NCI-H226 (cell line): ENCODE measurements around the gene RLN1.
"Not testable (repeated sequence)": the region's sequence is repeated elsewhere in the genome, so short reads cannot be mapped to it uniquely, and the experiment has no call there.

Experiments
- DNase-seq: peaks from one replicate; pipeline ENCODE4 v3.0.0-alpha.2; 2015

Gene RLN1, protein sequence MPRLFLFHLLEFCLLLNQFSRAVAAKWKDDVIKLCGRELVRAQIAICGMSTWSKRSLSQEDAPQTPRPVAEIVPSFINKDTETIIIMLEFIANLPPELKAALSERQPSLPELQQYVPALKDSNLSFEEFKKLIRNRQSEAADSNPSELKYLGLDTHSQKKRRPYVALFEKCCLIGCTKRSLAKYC

DNA sequence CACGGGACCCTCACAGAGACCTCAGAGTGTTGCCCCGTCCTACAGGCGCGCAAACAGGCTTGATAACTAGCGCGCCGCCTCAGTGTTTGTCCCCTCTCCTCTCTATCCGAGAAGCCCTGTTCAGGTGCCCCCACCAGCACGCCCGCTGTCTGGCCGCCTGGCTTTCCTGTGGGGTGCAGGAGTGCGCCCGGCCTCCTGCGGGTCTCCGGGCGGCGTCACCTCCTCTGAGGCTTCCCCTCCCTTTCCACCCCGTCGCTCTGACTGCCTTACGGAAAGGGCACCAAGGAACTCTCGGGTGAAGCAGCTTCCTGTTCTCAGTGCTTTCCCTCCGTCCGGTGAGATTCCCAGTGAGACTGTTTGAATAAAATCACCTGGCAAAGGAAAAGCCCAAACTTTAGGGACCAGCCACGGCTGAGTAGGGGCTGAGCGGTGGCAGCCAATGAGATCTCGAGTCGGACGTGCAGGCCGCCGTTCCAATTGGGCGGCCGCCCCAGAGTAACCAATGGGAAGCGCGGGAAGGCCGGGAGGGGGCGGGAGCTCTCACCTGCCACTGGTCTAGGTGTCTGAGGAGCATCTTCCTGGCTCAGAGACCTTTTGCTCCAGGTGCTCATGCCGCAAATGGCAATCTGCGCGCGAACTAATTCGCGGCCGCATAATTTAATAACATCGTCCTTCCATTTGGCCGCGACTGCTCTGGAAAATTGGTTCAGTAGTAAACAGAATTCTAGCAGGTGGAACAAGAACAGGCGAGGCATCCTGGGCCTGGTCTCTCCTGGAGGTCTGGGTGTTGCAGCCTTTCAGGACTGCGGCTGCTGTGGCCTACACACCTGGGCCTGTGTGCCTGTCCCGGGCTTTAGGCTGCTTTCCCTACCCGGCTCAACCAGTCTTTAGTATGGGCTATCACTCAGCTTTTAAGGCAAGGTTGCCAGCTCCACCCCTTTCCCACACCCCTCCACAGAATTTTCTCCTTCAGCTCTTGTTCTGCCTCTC lies at the start of gene RLN1:
RLN1 (minus strand) TSS at position 885 of the 990 bp plus-strand sequence; CDS start at position 755, 130 bp downstream.
- not testable (repeated sequence) for DNase-seq

DNA sequence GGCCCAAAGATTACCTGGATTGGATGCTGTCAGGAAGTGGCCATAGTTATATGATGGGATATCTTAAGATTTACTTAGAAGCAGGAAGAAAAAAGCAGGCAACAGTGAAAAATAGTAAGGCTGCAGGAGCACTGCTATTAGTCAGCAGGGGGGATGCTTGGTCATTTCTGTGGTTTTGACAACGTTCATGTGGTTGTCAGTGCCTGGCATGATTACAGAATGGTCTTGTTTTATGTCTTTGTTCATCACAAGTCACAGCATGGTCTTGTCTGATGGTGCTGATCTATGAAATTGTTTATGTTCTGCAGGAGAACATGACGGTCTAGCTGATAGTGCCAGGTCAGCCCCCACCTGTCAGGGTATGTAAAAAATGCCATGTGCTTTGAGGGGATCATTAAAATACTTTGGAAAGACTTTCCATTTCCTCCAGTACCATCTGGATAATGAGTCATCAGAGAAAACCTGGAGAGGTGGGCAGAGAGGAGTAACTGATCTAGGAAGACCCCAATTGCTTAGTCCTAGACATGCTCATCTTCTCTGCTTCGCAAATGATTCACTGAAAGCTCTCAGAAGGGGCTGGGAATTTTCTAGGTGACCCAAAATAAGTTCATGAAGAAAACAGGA lies 49.5 kb upstream of the RLN1 start:
- peak; percentile 75 for DNase-seq

DNA sequence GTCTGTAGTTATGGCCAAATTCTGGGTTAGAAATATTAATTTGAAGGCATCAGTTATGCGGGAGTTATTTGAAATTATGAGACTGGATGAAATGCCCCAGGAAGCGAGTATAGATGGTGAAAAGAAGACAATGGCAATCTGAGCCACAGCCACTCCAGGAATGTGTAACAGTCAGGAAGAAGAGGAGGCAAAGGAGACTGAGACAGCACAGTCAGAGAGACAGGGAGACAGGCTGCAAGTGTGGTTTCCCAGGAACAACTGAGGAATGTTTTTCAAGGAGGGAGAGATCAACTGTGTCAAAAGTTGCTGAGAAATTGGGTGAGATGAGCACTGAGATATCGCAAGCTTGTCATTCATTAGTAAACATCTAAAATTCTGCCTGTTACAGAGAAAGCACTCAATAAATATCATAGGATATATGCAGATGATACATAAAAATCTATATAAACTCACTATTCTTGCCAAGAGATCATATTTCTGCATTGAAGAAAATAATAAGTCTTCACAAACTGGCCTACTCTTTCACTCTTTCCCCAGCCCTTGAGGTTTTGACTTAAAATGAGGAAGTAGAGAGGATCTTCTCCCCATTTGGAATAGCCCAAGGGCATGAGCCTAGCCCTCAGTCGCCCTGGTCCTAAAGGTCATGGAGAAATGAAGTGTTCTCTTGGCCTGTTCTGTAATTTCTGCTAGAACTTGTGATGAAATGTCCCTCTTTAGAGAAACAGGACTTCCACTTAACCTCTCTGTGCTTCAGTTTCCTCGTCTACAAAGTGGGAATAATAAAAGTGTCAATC lies 48.5 kb upstream of the RLN1 start:
- DNase-seq, result no peak

DNA sequence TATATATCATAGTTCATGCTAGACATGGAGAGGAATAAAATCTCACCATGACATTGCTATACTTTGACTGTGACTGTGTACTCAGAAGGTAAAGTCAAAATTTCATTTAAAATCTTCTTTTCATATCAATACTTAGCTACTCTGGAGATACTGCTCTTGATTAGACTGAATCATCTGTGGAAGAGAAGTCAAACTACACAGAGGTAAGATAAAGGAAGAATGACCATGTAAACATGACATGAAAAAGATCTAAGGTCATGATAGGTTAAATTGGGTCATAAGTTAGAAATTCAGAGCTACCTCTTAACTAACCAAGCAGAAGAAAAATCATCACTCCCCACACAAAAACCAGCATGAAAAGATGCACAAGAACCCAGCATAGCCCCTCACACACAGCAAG lies 44.8 kb upstream of the RLN1 start:
- DNase-seq, result no peak

DNA sequence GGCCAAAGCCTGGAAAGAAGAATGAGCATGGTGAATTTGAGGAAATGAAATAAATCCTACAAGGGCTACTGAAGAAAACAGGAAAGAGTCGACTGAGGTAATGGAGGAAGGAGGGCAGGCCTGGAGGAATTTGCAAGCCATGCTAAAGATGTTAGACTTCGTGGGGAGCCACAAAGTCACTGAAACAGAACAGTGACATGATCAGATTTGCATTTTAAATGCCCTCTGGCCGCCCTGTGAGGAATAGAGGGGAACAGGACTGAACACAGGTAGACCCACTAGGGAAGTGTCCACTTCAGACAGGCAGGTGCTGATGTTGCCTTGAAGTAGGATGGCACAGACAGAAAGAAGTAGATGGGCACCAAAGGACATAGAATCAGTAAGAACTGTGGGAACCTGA lies 42.8 kb upstream of the RLN1 start:
- no peak for DNase-seq

DNA sequence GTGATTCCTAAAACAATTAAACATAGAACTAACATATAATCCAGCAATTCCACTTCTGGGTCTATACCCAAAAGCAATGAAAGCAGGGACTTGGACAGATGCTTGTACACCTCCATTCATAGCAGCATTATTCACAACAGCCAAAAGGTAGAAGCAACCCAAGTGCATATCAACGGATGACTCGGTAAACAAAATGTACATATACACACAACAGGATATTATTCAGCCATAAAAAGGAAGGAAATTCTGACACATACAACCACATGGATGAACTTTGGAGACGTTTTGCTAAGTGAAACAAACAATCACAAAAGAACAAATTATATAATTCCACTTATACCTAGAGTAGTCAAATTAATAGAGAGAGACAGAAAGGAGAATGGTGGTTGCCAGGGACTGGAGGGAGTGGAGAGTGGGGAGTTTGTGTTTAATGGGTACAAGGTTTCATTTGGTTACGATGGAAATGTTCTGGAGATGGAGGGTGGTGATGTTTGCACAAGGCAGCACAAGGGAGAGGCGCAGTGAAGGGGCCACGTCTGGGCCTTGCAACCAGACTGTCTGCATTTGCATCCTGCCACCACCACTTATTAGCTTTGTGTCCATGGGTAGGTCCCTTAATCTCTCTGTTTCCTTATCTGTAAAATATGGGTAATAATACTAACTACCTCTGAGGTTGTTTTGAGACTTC lies 36.3 kb upstream of the RLN1 start:
- no peak for DNase-seq

DNA sequence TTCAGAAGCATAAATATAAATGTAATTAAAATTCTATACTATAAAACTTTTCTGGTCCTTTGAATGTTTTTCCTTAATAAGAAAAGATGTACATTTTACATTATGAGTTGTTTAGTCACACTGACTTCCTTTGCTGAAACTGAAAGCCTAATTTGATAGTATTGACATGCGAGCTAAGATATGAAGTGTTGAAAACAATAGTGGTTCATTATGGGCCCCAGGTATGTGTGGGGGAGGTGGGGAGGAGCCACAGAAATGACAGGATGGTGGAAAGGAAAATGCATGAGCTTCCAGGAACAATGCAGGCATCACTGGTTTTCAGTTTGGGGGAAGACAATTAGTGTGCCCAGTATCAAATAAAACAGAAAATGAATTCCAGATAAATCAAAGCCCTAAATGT lies 35.4 kb upstream of the RLN1 start:
- DNase-seq, result peak; percentile 17

DNA sequence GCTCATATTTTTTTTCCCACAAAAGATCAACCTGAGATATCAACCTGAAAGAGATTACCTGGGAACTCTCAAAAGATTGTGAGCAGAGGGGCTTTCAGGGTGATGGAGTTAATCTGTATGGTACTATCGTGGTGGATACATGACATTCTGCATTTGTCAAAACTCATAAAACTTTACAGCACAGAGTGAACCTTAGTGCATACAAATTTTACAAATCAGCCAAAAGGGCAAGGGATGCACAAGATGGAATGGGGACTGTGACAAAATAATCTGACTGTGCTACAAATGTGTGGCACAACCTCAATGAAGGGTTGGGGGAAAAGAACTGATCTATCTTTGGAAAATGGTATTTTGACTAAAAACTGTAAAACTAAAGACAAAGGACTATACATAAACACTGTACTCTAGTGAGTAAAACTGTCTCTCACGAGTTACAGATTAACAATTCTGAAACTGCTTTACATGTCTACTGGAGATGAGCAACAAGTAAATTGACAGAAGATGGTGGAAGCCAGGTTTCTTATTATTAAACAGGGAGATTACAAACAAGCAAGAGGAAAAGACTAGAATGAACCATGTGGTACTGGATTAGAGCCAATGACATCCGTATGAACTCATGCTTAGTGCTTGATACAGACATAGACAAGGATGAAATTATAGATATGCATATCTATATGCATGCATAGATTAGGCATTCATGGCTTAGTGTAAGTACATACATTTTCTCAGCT lies 24.8 kb upstream of the RLN1 start:
- peak; percentile 26 for DNase-seq

DNA sequence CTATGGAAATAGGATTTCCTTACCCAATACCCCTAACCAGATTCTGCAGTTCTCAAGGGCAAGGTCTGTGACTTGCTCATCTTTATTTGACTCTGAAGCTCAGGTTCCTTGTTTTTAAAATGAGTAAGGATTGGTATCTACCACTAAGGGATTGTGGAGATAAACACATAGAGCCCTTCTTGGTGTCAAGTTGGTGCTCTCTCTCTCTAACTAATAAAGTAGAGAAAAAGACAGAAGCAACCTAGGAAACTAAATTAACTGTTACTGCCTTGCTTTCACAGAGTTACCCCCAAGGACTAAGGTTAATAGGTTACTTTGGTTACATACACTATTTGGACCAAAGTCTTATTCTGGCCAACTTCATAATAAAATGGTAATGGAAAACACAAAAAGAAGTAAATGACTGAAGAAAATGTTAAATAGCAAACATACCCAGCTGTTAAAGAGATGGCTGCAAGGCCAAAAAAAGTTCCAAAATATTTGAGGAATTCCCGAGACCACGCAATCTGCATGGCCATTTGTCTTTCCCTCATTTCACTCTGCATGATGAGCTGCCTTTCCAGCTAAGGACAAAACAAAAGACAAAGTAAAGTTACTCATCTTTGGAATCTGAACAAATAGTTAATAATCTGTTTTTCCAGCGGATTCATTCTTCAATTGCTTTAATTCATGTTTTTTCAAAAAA lies 21.8 kb upstream of the RLN1 start:
- DNase-seq, result no peak

DNA sequence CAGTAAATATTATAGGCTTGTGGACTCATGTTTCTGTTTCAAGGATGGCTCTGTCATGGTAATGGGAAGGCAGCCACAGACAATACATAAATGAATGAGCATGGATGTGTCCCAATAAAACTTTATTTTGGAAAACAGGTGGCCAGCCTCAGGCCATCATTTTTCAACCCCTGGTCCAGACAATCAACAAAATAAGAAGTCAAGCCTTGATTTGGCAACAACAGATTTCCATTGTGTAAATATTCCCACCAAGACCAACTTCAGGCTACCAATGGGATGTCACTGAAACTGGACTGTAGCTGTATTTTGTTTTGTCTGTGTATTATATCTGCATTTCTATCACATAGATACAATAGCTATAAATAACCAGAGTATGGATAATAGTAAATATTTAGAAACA lies 20.7 kb upstream of the RLN1 start:
- no peak for DNase-seq

DNA sequence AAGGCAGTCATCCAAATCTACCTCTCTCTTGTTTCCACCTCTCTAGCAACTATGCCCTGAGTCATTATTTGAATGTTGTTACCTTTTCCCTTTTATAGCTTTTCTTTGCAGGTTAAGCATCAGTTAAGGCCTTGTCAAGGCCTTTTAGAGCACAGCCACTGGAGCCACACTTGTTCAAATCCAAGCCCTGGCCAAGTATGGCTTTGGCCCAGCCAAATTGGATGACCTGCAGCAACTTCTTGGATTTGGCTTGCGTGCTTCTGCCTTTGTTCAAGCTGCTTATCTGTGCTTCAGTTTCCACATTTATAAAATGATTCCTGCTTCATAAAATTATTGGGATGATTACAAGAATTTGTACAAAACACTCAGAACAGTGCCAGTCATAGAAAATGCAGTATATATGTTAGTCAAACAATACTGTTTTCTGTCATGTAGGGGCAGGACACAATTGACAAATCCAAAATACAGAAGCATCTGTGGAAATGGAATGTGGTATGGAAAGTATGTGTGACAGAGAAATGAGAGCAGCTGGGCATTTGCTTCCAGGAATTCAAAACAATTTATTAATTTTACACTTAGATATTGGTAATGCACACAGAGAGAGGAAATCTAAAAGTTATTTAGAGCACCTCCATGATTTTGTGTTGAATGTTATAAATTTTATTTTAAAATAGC lies 17.9 kb upstream of the RLN1 start:
- no peak for DNase-seq

DNA sequence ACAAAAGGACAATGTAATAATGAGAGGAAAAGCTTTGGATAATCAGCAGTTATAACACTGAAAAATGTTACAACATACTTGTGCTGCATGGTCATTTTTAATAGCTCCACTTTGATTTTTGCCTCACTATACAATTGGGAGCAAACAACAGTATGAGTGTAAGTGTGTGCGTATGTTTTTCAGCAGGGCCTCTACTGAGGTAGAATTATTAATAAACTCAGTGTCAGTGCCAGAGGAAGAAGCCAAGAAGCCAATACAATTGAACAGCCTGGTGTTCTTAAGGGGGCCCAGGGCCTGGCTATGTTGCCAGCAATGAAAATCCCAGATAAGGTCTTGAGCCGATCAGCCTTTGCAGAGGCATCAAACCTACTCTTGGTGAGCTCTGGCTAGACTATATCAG lies 16.1 kb upstream of the RLN1 start:
- no peak for DNase-seq

DNA sequence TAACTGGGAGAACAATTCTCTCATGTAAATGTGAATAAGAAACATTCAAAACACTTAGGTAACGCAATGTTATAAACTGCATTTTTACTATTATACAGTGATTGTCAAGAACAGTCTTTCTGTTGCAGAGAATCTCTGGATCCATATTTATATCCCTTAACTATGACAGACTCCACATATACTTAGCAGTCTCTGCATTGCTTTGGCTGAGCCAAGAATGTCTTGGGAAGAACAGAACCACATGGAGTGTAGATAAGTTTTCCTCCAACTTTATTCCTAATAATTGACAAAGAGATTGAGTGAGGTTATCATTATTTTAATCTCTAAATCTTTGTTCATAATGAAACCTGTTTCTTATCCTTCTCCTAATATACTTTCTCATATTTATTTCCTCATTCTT lies 15.6 kb upstream of the RLN1 start:
- DNase-seq, result no peak

DNA sequence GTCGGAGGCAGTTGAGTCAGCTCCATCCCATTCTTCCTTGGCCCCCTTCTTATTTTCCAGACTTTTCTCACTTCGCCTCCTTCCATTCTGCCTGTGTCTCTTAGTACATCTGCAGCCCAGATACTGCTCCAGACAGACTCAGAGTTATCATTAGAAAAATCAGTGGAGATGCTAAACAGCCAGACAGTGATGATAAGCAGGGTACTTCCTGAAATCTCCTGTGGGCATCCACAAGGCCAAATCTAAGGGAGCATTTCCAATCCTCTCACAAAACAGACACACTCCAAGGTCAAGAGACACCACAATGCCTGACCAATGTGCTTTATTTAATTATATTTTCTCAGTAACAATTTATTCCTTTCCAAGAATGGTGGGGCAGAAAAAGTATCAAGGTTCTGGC lies 14.5 kb upstream of the RLN1 start:
- no peak for DNase-seq

DNA sequence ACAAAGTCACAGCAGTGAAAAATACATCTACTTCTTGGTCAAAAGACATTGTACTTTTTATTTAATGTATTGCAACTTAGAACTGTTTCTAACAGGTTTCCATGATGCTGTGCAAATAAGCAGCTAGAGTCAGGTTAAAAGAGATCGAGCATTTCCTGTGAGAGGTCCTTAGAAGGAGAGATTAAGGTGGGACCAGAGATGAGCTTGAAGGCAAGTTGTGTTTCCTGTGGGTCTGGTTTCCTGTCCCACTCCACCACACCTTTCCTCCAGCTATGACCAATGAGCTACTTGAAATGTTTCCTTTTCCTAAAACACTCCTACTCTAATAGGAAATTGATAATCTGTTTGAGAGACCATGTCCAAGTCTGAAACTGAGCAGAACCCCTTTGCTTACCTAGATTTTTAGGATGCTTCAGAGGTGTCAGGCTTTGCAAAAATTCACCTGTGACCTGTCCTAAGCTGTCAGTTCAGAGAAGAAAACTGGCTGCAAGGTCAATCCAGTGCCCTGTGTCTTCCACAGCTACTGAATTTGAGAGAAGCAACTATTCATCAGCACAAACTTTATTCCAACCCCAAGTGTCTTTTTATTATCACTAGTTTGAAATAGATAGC lies 13.1 kb upstream of the RLN1 start:
- DNase-seq, result no peak

DNA sequence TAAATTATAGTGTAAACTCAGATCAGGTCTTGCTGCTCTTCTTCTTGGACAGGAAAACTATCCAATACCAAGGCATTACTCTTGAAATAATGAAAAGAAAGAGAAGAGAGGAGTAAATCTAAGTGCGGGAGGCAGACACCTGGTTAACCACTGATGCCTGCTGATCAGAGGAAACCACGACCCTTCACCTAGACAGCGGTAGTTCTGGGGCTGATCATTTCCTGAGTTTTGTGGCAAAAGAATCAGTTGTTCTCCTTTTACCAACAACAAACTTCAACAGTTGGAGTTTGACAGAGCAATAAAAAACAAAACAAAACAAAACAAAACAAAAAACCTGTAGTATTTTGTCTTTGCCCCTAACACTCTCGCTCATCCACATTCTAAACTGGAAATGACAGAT lies 3.0 kb downstream of the RLN1 start:
- DNase-seq, result no peak

DNA sequence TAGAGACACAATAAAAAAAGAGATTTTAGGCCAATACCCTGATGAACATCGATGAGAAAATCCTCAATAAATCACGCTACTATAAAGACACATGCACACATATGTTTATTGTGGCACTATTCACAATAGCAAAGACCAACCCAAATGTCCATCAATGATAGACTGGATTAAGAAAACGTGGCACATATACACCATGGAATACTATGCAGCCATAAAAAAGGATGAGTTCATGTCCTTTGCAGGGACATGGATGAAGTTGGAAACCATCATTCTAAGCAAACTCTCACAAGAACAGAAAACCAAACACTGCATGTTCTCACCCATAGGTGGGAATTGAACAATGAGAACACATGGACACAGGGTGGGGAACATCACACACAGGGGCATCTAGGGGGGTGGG lies 8.4 kb downstream of the RLN1 start:
- not testable (repeated sequence) for DNase-seq

DNA sequence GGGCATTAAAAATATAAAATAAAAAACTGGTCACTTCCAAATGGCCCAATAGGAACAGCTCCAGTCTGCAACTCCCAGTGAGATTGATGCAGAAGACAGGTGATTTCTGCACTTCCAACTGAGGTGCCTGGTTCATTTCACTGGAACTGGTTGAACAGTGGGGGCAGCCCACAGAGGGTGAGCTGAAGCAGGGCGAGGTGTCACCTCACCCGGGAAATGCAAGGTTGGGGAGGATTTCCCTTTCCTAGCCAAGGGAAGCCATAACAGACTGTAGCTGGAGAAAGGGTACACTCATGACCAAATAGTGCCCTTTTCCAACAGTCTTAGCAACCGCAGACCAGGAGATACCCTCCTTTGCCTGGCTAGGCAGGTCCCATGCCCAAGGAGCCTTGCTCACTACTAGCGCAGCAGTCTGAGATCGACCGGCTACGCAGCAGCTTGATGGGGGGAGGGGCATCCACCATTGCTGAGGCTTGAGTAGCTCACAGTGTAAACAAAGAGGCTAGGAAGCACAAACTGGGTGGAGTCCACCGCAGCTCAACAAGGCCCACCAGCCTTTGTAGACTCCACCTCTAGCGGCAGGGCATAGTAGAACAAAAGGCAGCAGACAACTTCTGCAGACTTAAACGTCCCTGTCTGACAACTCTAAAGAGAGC lies 12.7 kb downstream of the RLN1 start:
- DNase-seq, result no peak

DNA sequence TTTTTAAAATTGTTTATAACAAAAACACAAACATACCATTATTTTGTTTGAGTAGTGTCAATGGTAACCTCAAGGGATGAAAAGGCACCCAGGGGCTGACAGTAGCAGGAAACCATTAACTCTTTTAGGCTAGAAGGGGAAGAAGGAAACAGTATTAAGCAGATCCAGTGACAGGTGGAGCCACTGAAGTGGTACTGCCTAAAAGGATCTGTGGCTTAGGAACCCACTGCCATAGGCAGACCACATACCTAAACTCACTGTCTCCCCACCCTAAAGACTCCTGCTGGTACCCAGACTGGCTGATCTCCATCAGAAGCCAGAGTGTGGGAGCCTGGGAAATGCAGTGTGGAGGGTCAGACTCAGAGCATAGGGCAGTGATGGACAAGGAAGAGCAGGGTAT lies 13.5 kb downstream of the RLN1 start:
- no peak for DNase-seq
